ENCODE measurements around the gene IFNAR2. TPM values are rescaled to one million over a fixed set of nuclear protein-coding genes. Genes with fewer than 3 reads are reported as not detected.
"Not testable (repeated sequence)": the region's sequence is repeated elsewhere in the genome, so short reads cannot be mapped to it uniquely, and the experiment has no call there.

The IFNAR2 gene
- total and polyA plus RNA-seq, 8 donors = 7.5 to 22.5 (median 9.2) TPM; not detected in 1

DNA sequence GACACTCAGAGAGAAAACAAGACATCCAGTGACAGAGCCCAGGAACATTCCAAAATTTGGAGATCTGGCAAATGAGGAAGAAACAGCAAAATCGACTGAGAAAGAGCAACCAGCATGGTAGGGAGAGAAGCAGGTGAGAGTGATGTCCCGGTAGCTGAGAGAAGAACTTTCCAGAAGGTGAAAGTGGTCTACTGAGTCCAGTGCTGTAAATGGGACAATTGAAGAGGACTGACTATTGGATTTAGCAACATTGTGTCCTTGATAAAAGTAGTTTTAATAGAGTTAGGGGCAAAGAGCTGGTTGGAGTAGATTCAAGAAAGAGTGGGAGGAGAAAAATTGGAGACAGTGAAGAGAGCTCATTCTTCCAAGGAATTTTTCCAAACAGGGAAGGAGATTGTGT lies 21.4 kb downstream of the IFNAR2 start:
- H3K27ac ChIP-seq = no peak overlapping the region
- H3K36me3 ChIP-seq = peaks cover 55 to 100% (median 99%) of the 10 kb centered on the region in 4 donors
- no peaks in the 10 kb centered on the region for H3K4me1 ChIP-seq
- no peaks in the 10 kb centered on the region for H3K27me3 ChIP-seq
- TF ChIP-seq POLR2AphosphoS5 (IDR thresholded peaks at IDR 0.05) (no peak), POLR2A (IDR thresholded peaks at IDR 0.05) (no peak), EP300 (IDR thresholded peaks at IDR 0.05) (no peak)
- TF ChIP-seq, protein P1, sequence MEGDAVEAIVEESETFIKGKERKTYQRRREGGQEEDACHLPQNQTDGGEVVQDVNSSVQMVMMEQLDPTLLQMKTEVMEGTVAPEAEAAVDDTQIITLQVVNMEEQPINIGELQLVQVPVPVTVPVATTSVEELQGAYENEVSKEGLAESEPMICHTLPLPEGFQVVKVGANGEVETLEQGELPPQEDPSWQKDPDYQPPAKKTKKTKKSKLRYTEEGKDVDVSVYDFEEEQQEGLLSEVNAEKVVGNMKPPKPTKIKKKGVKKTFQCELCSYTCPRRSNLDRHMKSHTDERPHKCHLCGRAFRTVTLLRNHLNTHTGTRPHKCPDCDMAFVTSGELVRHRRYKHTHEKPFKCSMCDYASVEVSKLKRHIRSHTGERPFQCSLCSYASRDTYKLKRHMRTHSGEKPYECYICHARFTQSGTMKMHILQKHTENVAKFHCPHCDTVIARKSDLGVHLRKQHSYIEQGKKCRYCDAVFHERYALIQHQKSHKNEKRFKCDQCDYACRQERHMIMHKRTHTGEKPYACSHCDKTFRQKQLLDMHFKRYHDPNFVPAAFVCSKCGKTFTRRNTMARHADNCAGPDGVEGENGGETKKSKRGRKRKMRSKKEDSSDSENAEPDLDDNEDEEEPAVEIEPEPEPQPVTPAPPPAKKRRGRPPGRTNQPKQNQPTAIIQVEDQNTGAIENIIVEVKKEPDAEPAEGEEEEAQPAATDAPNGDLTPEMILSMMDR (IDR thresholded peaks at IDR 0.05) = no peak
- H3K4me3 ChIP-seq = no peak overlapping the region
- intact Hi-C loops (cut with DNase I; ENCODE audit: low total_unique reads) = no loop called here
- DNase-seq = no peak
- WGBS, 5 donors = 88 to 98% (median 91%) methylated on average over 2 of the region's 2 CpGs
- H3K9me3 ChIP-seq = no peaks in the 10 kb centered on the region

DNA sequence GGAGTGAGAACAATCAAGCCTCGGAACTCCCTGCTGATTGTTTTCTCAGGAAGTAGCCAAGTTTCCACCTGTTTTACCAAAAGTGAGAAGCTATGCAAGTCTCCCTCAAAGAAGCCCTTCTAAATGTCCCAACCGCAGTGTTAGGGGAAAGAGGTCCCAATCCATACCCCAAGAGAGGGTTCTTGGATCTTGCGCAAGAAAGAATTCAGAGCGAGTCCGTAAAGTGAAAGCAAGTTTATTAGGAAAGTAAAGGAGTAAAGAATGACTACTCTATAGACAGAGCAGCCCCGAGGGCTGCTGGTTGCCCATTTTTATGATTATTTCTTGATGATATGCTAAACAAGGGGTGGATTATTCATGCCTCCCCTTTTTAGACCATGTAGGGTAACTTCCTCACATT lies 23.6 kb downstream of the IFNAR2 start:
- 88 to 94% (median 90%) methylated on average over 6 of the region's 6 CpGs for WGBS, 5 donors
- H3K27me3 ChIP-seq; H3K4me1 ChIP-seq; H3K4me3 ChIP-seq; DNase-seq; intact Hi-C loops (cut with DNase I; ENCODE audit: low total_unique reads); H3K9me3 ChIP-seq; H3K27ac ChIP-seq: not testable (repeated sequence)
- H3K36me3 ChIP-seq = peaks cover 47 to 100% (median 100%) of the 10 kb centered on the region in 4 donors

DNA sequence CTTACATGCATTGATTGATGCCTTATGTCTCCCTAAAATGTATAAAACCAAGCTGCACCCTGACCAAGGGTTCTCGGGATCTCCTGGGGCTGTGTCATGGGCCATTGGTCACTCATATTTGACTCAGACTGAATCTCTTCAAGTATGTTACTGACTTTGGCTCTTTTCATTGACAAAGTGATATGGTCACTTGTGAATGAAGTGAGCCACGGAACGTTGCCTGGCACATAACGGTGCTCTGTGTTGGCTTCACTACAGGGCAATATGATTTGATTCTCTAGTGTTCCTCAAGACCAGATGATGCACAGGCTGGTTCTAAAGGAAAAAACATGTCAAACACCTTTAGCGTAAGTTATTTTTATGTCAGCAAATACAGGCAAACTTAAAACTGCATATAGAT lies 25.0 kb downstream of the IFNAR2 start:
- H3K36me3 ChIP-seq = peaks cover 40 to 93% (median 91%) of the 10 kb centered on the region in 4 donors
- H3K4me3 ChIP-seq = no peak overlapping the region
- no peaks in the 10 kb centered on the region for H3K4me1 ChIP-seq
- H3K9me3 ChIP-seq = no peaks in the 10 kb centered on the region
- intact Hi-C loops (cut with DNase I; ENCODE audit: low total_unique reads) = no loop called here
- H3K27ac ChIP-seq = no peak overlapping the region
- TF ChIP-seq POLR2AphosphoS5 (IDR thresholded peaks at IDR 0.05) (no peak), POLR2A (IDR thresholded peaks at IDR 0.05) (no peak), EP300 (IDR thresholded peaks at IDR 0.05) (no peak)
- TF ChIP-seq, protein P1 (IDR thresholded peaks at IDR 0.05) = no peak
- 89 to 98% (median 96%) methylated on average over 5 of the region's 5 CpGs for WGBS, 5 donors
- H3K27me3 ChIP-seq = no peaks in the 10 kb centered on the region
- DNase-seq = no peak

DNA sequence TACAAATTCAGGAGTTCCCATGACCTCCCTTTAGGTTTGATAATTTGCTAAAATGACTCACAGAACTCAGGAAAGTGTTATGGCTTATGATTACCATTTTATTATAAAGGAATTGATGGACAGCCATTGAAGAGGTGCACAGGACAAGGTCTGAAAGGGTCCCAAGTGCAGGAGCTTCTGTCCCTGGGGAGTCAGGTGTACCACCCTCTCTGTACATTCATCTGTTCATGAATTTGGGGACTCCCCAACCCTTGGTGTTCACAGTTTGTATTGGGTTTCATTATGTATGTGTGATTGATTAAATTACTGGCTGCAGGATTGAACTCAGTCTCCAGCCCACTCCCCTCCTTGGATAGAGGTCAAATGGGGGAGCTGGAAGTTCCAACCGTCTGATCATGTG lies 25.7 kb downstream of the IFNAR2 start:
- Histone ChIP-seq H3K4me1 (no peaks in the 10 kb centered on the region), H3K36me3 (peaks cover 40 to 86% (median 85%) of the 10 kb centered on the region in 4 donors), H3K4me3 (no peak overlapping the region), H3K27ac (no peak overlapping the region), H3K27me3 (no peaks in the 10 kb centered on the region), H3K9me3 (no peaks in the 10 kb centered on the region)
- intact Hi-C loops (cut with DNase I; ENCODE audit: low total_unique reads) = no loop called here
- WGBS, 5 donors = 63 to 82% (median 72%) methylated on average over 1 of the region's 1 CpG; no CpG with 5 or more reads in 1 of the 5 donors
- DNase-seq = no peak
- TF ChIP-seq EP300 (IDR thresholded peaks at IDR 0.05) = no peak
- TF ChIP-seq, protein P1 (IDR thresholded peaks at IDR 0.05) = no peak
- TF ChIP-seq POLR2AphosphoS5 (IDR thresholded peaks at IDR 0.05) = no peak
- TF ChIP-seq POLR2A (IDR thresholded peaks at IDR 0.05) = no peak

DNA sequence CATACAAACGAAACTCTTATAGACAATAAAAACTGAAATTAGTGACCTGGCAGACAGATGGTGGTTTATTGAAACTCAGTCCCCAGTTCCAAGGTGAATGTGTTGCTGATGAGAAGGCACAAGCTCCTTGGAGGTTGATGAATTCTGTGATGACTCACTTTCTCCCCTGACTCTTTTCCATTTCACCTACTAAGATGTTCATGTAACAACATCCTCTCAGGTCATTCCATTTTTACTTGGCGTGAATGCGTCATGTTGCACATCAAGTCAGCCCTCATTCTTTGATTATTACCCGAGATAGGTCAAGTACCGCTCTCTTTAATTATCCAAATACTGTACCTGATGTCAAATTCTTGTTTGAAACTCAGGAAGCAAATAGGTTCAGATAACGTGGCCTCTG lies 26.3 kb downstream of the IFNAR2 start:
- intact Hi-C loops (cut with DNase I; ENCODE audit: low total_unique reads) = no loop called here
- H3K4me3 ChIP-seq = no peak overlapping the region
- no peak for DNase-seq
- TF ChIP-seq POLR2A (IDR thresholded peaks at IDR 0.05) (no peak), EP300 (IDR thresholded peaks at IDR 0.05) (no peak), POLR2AphosphoS5 (IDR thresholded peaks at IDR 0.05) (no peak)
- TF ChIP-seq, protein P1 (IDR thresholded peaks at IDR 0.05) = no peak
- H3K27ac ChIP-seq = no peak overlapping the region
- WGBS, 5 donors = 89 to 93% (median 91%) methylated on average over 6 of the region's 6 CpGs
- no peaks in the 10 kb centered on the region for H3K4me1 ChIP-seq
- peaks cover 40 to 80% (median 79%) of the 10 kb centered on the region in 4 donors for H3K36me3 ChIP-seq
- H3K9me3 ChIP-seq = no peaks in the 10 kb centered on the region
- no peaks in the 10 kb centered on the region for H3K27me3 ChIP-seq
